Activated naive CD4-positive, alpha-beta T cell treated with Interleukin-2 at 50 U/mL for 16 hours (primary cell): ENCODE measurements around the gene FHOD3.
A peak's percentile ranks its signal among the peaks of the same experiment; 100 is the strongest.

Experiments used
- DNase-seq: peaks from one replicate; pipeline ENCODE4 v3.0.0-alpha.2; 2020

Gene FHOD3

DNA sequence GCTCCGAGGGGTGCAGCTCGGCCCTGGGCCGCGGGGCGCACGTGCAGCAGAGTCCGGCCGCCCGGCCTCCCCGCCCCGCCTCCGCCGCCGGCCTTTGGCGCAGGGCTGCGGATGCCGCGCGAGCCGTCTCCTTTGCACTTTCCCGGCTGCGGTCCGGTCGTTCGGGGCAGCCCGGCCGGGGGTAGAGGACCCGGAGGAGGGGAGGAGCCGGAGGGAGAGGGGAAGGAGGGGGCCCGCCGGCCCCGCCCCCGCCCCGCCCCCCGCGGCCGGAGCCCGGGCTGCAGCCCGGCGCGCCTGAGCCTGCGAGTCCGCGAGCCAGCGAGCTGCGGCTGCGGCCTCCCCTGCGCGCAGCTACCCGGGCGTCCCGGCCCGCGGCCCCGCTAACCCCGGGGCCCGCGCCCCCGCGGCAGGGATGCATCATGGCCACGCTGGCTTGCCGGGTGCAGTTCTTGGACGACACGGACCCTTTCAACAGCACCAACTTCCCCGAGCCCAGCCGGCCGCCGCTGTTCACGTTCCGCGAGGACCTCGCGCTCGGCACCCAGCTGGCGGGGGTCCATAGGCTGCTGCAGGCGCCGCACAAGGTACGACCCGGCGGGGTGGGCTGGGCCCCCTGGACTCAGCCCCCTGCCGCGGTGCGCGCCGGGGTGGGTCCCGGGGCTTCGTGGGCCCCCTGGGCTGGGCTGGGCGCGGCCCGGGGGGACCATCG, at the start of gene FHOD3:
TSS of gene FHOD3 (plus strand) at position 297 of the 709 bp plus-strand sequence. CDS start at position 420, 123 bp downstream.
- DNase-seq = no peak

DNA sequence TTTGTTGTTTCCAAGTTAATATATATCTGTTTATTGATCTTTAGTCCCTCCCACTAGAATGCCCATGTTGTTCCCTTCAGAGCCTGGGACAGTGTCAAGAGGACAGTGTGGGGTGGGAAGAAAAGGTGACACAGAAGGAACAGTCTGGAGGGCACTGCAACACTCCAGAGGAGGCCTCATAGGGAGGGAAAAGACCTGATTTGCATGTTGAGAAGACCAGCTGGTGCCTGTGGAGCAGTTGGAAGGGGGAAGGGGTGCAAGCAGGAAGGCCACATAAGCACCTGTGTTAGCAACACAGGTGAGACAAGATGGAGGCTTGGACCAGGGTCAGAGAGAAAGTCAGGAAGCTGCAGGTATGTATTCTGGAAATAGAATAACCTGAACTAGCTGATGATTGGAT, 48.1 kb upstream of the FHOD3 start:
- no peak for DNase-seq

DNA sequence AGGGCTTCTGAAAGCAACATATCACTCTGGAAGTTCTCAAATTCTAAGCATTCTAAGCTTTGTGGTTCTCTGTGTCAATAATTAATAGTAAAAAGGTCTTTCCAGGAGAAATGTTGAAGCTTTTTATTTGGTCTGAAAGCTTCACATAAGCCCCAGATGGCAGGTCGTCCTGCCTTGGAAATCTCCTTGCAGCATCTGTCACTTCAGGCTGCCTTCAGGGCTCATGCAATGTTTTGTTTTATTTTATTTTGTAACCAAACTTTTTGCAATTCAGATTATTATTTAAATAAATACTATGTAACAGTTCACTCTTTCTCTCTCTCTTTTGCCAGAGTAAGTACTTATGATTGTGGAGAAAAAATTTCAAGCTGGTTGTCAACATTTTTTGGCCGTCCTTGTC, 46.7 kb upstream of the FHOD3 start:
- DNase-seq = no peak

DNA sequence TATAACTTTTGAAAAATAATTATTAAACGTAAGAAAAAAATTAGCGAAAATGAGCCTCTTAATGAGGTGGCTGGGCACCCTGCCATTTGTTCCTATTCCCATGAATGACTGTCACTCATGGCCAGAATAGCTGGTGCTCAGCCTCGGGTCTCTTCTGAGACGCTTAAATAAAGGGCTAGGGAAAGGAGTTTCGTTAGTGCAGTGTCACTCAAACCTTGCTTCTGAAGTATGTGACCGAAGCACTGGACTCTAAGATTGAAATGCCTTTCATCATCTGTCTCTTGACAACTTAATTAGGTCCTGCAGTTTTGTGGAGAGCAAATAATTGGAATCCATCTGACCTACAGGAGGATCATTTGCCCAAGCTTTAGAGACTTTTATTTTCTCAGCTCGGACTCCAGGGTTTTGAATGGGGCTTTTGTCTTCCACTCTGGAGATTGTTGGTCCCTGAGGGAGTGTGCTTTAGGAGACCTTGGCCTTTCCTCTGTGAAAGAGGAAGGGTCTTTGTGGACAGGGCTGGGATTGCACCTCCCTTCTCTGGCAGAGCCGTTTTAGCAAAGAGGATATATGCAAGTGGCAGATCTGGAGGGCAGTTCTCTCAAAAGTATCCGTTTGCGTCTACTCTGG, 42.3 kb upstream of the FHOD3 start:
- no peak for DNase-seq

DNA sequence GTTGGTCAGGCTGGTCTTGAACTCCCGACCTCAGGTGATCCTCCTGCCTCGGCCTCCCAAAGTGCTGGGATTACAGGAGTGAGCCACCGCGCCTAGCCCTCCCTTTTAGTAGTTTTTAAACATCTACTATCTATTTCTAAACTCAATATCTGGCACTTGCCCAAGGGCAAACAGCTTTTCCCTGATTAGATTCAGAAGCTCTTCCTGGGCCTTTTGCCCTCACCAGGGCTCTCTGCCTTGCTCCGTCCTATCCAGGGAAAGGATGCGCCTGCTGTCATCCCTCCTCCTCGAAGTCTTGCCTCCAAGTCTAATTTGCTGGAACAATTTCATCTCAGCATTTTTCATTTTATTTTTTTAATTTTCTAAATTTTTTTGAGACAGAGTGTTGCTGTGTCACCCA, 41.4 kb upstream of the FHOD3 start:
- no peak for DNase-seq

DNA sequence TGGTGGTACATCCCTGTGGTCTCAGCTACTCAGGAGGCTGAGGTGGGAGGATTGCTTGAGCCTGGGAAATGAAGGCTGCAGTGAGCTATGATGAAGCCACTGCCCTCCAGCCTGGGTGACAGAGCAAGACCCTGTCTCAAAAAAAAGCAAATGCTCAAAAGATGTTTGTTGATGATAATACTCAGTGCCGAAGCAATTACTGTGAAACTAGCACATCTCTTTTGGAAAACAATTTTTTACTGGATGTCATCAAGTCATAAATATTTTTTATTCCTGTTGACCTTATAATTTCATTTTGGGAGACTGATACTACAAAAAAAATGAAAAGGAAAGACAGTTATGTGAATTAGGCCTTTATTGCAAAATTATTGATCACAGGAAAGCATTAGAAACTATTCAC, 34.5 kb upstream of the FHOD3 start:
- DNase-seq = no peak

DNA sequence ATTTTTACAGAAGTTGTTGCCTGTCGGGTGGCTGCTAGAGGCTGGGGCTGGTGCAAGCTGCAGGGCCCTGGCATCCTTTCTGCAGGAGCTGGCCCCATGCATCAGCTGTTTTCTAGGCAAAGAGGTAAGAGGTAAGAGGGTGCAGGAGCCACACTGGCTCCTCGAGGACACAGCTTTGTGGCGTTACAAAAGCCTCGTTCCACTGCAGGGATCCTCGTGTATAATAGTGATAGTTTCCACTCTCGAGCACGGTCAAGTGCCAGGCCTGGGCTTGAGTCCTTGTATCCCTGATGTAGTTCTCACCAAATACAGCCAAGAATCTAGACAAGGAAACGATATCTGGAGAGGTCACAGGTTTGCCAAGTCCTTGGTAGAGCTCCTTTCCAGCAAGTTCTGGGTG, 33.2 kb upstream of the FHOD3 start:
- no peak for DNase-seq

DNA sequence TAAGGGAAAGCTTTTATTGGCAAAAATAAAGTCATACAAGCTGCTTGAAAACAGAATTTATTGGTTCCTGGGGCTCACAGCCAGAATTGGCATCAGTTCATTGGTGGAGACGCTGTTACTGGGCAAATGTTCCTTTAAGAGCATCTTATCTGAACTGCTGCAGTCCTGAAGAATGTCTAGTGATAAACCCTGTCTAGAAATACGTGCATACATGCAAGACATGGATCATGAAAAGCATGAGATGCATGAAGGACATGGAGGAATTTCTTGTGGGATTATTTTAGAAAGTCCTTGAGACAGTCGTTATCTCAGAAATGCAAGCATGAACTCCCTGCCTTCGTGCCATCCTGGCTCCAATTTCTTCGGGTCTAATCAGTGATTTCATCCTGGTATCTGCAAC, 32.5 kb upstream of the FHOD3 start:
- DNase-seq = no peak

DNA sequence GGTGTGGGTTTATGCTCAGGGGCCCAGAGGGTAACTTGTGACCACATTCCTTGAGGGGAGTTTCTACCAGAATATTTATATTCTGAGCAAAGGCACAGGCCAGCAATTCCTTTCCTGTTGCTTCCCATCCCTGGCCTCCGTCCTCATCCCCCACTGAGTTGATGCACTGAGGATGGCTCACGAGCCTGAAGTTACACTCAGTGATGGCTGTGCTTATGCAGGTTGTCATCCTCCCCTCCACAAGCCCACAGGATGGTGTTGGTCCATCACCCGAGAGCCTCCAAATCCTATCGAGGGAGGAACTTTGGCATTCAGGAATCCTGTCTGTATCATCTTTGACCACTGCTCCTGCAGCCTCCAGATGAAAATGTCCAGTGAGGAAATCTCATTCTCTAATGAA, 28.4 kb upstream of the FHOD3 start:
- no peak for DNase-seq

DNA sequence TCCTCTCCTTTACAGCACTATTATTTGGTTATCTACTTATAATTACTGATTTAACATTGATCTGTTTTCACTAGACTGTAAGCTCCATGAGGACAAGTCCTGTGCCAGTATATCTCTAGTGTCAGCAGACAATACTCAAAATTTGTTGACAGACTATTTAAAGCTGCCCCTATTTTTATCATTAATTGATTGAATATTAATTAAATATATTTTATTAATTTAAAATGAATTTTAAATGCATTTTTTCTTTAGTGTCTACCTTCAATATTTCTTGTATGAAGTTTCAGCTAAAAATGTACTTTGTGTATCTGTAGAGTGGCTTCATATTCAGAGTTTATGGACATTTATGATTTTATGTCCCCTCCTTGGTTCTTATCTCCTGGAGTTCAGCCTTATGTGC, 26.4 kb upstream of the FHOD3 start:
- DNase-seq = no peak

DNA sequence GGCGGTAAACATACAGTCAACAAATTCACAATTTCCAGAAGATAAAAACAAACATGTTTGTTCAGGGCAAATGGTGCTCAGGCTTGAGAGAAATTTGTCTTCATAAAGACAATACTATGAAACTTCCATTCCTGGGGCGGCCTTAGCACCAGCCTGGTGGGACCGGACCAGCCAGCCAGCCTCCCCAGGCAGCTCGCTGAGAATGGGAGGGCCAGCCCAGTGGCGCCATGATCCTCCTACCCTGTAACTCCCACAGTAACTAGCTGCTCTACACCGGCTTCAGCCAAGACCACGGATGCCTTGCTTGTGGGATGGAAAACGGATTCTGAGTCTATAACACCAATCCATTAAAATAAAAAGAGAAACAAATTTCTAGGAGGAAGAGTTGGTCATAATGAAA, 24.2 kb upstream of the FHOD3 start:
- DNase-seq = no peak

DNA sequence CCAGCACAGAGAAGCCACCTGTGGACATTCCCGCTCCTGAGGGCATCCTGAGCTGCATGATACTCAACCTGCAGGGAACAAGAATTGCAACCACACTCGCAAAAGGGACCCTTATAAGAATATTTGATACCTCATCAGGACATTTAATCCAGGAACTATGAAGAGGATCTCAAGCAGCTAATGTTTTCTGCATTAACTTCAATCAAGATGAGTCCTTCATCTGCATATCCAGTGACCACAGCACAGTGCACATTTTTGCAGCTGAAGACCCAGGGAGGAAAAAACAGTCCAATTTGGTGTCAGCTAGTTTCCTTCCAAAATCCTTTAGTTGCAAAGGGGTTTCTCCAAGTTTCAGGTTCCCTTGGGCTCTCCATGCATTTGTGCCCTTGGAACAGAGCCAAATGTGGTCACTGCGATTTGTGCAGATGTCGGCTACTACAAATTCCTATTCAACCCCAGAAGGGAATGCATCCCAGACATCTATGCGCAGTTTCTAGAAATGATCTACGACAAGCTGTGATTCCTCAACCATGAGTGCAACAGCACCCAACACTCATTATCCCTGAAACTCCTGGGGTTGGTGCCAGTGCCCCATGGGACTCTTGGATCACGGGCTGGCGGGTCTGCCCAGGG, 23.3 kb upstream of the FHOD3 start:
- no peak for DNase-seq

DNA sequence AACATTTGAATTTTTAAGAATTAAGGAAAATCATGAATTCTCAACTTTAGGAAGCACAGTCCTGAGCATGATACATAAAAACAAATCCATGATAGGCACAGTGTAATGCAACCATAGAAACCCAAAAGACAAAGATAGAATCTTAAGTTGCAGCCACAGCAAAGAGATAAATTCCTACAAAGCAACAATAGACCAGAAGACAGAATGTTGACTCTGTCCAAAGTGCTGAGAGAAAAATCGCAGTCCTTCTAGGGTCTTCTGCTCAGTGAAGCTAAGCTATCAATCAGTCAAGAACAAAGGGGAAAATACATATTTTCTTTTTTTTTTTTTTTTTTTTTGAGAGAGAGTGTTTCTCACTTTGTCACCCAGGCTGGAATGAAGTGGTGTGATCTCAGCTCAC, 22.0 kb upstream of the FHOD3 start:
- DNase-seq = no peak

DNA sequence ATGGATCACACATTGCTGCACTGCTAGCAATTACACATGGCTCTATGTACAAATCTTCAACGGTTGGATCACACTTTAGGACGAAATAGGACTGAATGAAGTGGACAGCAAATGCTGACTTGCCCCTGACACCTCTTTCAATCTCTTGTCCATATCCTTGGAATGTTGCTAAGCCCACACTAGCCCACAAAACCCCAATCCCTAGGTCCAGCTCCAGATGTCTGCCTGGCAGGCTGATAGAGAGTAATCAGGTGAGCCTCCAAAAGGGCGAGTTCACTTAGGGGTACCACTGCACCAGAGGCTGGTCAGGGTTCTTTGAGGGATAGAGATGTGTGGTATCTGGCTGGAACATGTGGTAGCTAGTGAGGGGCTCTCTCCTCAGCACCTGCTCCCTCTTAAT, 18.5 kb upstream of the FHOD3 start:
- no peak for DNase-seq

DNA sequence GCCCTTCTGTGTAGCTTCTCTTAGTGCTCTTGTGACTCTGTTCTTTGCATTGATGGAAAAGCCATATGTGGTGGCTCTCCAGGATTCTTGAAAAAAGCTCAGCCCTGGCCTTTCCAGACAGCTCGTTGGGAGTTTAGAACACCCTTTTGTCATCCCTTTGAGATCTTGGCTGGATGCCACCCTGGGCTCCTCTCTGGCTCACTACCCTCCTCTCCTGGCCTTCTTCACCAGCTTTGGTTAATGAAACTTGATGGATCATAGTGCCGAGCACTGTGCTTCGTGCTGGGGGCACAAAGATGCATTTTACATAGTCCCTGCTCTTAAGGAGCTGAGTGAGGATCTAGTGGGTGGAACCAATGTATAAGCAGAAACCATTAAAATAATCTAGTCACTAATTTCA, 15.6 kb upstream of the FHOD3 start:
- DNase-seq = no peak

DNA sequence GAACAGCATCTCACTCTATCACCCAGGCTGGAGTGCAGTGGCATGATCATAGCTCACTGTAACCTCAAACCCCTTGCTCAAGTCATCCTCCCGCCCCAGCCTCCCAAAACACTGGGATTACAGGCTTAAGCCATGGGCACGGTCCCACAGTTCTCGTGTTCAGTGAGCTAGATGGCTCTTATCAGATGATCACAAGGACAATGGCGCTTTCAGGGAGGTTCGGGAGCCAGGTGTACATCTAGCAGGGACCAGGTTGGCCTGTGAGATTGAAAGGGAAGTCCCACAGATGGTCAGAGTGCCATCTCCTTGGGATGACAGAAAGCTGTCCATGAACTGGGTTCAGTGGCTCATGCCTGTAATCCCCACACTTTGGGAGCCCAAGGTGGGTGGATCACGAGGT, 14.1 kb upstream of the FHOD3 start:
- no peak for DNase-seq

DNA sequence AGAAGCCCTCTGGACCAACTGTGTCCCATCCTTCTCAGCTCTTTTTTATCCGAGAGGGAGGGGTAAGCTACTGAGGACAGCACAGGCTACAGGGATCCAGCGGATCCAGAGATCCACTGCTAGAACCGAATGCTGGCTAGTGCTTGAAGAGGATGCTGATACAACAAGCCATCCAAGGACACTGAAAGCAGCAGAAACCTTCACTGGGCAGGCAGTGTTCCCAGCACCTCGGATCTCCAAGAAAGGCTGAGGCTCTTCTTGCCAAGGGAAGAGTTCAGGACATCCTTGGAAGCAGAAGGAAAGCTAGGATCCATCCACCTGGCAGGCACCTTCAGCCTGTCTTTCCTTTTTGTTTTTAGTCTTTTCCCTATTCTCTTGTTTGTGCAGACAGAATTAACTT, 13.2 kb upstream of the FHOD3 start:
- DNase-seq = no peak

DNA sequence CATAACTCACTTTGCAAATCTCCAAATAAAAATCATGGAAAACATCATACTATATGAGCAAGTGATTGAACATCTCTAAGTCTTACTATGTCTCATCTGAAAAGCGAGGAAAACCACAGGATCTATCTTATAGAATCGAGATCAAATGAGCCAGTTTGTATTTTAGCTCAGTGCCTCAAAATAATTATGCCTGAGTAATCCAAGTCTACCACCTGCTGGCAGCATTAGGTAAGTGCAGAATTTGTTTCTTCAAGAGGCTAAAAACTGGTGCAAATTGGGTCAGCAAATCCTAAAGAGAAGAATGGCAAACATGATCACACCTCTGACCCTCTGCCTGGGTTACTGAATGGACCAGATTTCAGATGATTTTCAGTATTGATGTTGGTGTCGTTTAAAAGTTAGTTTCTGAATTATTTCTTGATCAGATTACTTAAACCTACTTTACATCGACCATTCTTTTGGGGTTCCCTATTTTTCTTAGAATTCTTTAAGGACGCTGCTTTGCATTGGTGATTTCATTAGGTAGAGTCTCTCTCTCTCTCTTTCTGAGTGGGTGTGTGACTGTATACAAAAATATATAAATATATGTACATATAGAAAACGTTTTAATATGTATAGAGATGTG, 12.7 kb upstream of the FHOD3 start:
- peak; percentile 28 for DNase-seq

DNA sequence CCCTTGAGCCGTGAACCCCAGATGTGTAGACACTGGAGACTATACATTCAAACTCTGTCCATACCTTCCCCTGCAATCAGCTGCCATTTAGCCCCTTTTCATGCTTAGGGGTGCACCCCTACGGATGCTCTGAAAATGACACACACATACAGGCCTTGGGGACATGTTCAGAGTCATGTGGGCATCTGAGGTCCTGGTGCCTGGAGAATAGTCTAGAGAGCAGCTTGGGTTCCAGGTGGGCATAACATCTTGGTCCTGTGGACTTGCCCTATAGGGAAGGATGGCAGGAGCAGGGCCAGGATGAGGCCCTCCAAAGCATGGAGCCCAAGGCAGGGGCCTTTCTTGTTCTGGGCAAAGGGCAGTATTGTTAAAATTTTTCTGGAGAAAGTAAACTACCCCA, 9.9 kb upstream of the FHOD3 start:
- DNase-seq = no peak

DNA sequence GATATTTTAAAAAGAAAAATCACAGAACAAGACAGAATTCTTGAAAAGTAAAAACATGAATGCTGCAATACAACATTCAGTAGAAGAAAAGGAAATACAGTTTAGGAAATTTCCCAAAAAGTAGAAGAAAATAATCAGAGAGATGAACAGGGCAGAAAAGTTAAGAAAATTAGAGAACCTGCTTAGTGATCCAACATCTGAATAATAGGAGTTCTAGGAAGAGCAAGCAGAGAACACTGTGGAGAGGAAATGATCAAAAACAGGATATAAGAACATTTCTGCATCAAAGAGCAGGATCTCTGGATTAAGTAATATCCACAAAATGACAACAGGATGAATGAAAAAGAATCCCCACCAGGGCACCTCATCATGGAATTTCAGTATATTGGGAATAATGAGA, 8.8 kb upstream of the FHOD3 start:
- DNase-seq = no peak

DNA sequence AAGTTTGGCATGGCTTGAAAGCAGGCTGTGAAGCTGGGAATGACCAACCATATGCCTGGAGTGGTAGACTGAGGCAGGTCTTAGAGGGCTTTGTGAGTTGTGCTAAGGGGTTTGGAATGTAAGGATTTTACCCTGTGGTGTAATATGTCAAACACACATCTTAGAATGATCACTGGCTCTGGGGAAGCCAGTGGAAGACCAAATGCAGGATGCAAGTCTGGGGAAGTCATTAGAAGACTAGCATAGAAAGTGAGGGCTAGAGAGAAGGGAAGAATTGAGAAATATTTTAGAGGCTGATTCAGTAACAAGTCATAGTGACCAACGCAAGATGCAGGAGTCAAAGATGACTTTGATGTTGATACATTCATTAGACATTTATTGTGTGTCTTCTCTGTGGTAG, 3.5 kb upstream of the FHOD3 start:
- no peak for DNase-seq

DNA sequence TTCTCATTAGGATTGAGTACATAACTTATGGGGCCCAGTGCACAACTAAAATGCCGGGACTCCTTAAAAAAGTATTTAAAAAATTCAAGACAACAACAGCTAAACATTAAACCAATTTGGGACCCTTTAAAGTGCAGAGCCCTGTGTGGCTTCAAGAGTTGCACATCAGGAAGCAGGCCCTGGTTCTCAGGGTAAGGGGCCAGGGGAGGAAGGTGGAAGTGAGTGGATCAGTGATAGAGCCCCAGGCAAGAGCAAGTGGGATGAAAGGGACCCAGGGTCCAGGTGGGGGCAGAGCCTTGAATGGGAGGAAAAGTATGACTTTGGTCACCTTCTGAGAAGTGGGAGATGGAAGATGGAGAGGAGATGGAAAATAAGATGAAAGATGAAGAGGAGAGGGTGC, 2.3 kb upstream of the FHOD3 start:
- no peak for DNase-seq

DNA sequence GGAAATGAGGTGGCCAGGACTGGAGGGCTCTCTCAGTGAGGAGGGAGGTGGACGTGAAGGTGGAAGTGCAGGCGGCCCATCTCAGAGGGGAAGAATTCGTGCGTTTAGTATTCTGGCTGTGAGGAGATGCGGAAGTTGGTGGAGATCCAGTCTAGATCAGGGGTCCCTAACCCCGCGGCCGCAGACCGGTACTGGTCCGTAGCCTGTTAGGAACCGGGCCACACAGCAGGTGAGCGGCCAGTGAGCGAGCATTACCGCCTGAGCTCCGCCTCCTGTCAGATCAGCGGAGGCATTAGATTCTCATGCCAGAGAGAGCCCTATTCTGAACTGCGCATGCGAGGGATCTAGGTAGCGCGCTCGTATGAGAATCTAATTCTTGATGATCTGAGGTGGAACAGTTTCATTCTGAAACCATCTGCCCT, 1.6 kb upstream of the FHOD3 start:
- no peak for DNase-seq
